Measurements from ENCODE around the gene ZNF816.

The ZNF816 gene

DNA sequence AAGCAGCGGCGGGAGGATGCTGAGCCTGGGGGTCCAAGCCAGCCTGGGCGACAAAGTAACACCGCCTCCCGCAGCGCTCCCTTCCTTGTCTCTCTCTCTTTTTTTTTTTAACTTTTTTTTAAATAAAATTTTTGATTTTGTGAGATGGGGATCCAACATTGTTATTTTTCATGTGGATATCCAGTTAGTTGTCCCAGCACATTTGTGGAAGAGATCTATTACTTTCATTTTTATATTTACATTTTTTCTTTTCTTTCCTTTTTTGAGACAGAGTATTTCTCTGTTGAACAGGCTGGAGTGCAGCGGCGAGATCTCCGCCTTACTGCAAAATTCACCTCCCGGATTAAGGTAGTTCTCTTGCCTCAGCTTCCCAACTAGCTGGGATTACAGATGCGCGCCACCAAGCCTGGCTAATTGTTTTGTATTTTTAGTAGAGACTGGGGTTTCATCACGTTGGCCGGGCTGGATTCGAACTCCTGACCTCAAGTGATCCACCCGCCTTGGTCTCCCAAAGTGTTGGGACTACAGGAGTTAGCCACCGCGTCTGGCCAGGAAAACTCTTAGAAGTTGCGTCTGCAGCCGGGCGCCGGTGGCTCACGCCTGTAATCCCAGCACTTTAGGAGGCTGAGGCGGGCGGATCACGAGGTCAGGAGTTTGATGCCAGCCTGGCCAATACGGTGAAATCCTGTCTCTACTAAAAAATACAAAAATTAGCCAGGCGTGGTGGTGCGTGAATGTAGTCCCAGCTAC is 19.4 kb downstream of the ZNF816 start:
- no peak for TF ChIP-seq CTCF (IDR thresholded peaks at IDR 0.05)

DNA sequence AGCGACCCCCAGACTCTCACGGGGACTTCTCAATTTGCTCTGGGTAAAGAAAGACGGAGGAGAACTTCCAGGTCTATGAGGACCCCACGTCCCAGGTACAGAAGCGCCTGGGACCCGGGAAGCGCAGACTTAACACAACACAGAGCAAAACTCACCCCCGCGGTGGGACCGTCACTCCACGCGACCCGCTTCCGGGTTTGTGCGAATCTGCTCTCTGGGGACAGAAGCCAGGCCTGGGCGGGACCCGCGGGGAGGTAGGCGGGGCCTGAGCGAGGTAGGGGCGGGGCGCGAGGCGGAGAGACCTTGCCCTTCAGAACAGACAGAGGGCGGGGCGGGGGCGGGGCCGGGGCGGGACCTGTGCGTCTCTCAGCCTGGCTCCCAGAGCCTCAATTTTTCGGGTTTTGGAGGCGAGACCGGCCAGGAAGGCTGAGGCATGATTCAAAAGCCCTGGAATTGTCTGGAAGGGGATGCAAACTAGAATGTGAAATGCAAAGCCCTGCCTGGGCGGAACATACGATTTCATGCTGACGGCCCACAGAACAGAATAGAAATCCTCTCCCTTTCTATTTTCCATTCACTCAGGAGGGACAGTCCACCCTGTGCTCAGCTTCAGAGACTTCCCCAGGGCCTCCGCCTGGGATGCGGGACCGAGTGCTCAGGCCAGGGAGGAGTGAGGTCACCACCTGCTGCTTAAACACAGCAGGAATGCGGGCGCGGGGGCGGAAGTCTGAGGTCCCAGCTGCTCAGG is 20.1 kb downstream of the ZNF816 start:
- no peak for TF ChIP-seq CTCF (IDR thresholded peaks at IDR 0.05)

DNA sequence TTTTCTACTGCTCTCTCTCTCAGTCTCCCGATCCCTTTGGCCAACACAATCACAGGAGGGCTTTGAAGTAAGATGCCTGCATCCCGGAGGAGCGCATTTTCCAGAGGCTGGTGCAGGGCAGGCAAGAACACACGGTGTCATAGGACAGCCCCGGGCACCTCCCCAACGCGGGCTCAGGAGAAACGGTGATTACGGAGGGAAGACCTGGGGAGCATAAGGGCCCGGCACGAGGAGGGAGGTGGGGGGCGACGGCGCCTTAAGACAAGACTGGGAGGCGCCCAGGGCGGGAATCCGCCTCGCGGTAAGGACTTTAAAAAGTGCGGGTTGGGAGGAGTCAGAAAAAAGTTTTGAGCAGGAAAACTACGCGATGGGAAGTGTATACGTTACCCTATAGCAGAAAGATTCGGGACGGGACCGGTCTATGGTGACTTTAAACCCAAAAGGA is 20.7 kb downstream of the ZNF816 start:
- no peak for TF ChIP-seq CTCF (IDR thresholded peaks at IDR 0.05)

DNA sequence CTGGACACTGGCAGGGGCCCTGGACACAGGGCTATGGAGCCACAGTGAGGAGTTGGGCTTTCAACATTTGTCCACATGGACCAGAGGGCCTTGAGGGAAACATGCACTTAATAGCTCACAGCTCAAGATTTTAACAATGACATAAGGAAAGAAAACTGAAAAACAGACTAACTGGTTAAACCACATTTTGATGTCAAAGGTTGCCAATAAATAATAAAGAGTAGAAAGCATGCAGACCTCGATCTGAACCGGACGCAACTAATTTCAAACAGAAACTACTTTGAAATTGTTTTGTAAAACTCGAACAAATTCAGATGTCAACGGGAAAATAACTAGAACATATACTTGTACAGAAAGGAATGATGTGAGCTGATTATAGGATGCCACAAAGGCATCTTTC is 23.9 kb downstream of the ZNF816 start:
- TF ChIP-seq CTCF (IDR thresholded peaks at IDR 0.05) = no peak

- no peak for TF ChIP-seq CTCF (IDR thresholded peaks at IDR 0.05)
Observed at GRCh38 chr19:52936954-52937325, 25.7 kb downstream of the ZNF816 start.

- TF ChIP-seq CTCF (IDR thresholded peaks at IDR 0.05) = no peak
Observed at GRCh38 chr19:52936151-52936953, 26.3 kb downstream of the ZNF816 start.

GRCh38 chr19:52935434-52935833 is 27.2 kb downstream of the ZNF816 start:
- TF ChIP-seq CTCF (IDR thresholded peaks at IDR 0.05) = no peak

All from LNCAP (cell line).